Vagina (tissue), 2 donors: Measurements from ENCODE around the gene ZNF841. TPM values are rescaled to one million over a fixed set of nuclear protein-coding genes. Genes with fewer than 3 reads are reported as not detected.
"Not testable (repeated sequence)": the region's sequence is repeated elsewhere in the genome, so short reads cannot be mapped to it uniquely, and the experiment has no call there.

Source experiments
- DNase-seq, 2 donors: peaks; one replicate each; pipeline ENCODE4 v3.0.0-alpha.2; 2017; ENCODE audit errors: extremely low spot score in 2 of 2
- H3K27ac ChIP-seq: fragments of 200-600 bp; sonication (generic); one replicate; pipeline ENCODE4 v1.5.1; 2019
- H3K27me3 ChIP-seq: fragments of 200-600 bp; sonication (generic); one replicate; pipeline ENCODE4 v1.5.1; 2019
- H3K36me3 ChIP-seq, 2 donors: fragments of 200-600 bp; sonication (generic); one replicate each; pipeline ENCODE4 v1.5.1; 2017 to 2019
- H3K4me1 ChIP-seq: fragments of 200-600 bp; sonication (generic); one replicate; pipeline ENCODE4 v1.5.1; 2019
- H3K4me3 ChIP-seq, 2 donors: fragments of 200-600 bp; sonication (generic); 1 replicate in 1 of 2; 2 replicates in 1 of 2; pipeline ENCODE4 v1.5.1; 2016 to 2019
- H3K9me3 ChIP-seq: fragments of 200-600 bp; sonication (generic); one replicate; pipeline ENCODE4 v1.5.1; 2019
- CTCF ChIP-seq, 3 experiments: fragments of 450-650 bp in 2 of 3; fragments of 200-600 bp in 1 of 3; sonication (generic) in 1 of 3; IDR thresholded peaks; one replicate each; pipeline ENCODE4 v1.5.1; 2017 to 2019; ENCODE audit warnings: antibody characterized with exemption in 3 of 3, mild to moderate bottlenecking in 2 of 3, moderate library complexity in 2 of 3
- POLR2A ChIP-seq, 2 donors: fragments of 450-650 bp; IDR thresholded peaks; one replicate each; pipeline ENCODE4 v1.6.1; 2017; ENCODE audit warnings: antibody characterized with exemption in 2 of 2, mild to moderate bottlenecking in 2 of 2, moderate library complexity in 2 of 2
- POLR2AphosphoS5 ChIP-seq, 2 donors: sonication (generic); formaldehyde crosslinking; IDR thresholded peaks; one replicate each; pipeline ENCODE4 v1.9.0; 2017; ENCODE audit warnings: antibody characterized with exemption in 2 of 2, mild to moderate bottlenecking in 2 of 2, low read depth in 1 of 2; ENCODE audit not compliant: insufficient read depth in 1 of 2
- intact Hi-C: fragments of 100-400 bp; cut with DNase I; formaldehyde crosslinking; loops from one replicate; pipeline ENCODE4 v1.15.1; 2023
- small RNA-seq: library from RNA; depleted of rRNA; stranded (forward); fragments of <200 nt; gene quantifications from one replicate; pipeline ENCODE3, GENCODE V24; 2016
- total RNA-seq: library from RNA; depleted of rRNA; stranded (reverse); fragments of >200 nt; gene quantifications from one replicate; pipeline ENCODE4 v1.2.3, GENCODE V29; 2016

Gene ZNF841
- total RNA-seq, 1 donor from 2014 or later: 24.1 TPM

GRCh38 chr19:52028027-52028779 is 67.4 kb downstream of the ZNF841 start, which contains the start of gene ZNF614:
Gene ZNF614 (minus strand): TSS chr19:52028379. CDS start chr19:52025745, 2,634 bp downstream.
- Histone ChIP-seq H3K36me3 (peaks cover 3 to 45% of the 10 kb centered on the region in 2 donors), H3K27ac (peak within 1 kb of the TSS; percentile 92), H3K27me3 (no peaks in the 10 kb centered on the region), H3K4me3 (peak within 1 kb of the TSS; percentile 77 to 84), H3K4me1 (peaks cover 27% of the 10 kb centered on the region), H3K9me3 (peaks cover 39% of the 10 kb centered on the region)
- DNase-seq: peak in 1 of 2 donors; percentile 88
- peak; percentile 88 to 92 for TF ChIP-seq POLR2AphosphoS5 (IDR thresholded peaks at IDR 0.05; ENCODE audit: insufficient read depth in 1 of 2, low read depth in 1 of 2)
- TF ChIP-seq POLR2A (IDR thresholded peaks at IDR 0.05): no peak
- TF ChIP-seq CTCF (IDR thresholded peaks at IDR 0.05): no peak
- intact Hi-C loops: no loop called here

DNA sequence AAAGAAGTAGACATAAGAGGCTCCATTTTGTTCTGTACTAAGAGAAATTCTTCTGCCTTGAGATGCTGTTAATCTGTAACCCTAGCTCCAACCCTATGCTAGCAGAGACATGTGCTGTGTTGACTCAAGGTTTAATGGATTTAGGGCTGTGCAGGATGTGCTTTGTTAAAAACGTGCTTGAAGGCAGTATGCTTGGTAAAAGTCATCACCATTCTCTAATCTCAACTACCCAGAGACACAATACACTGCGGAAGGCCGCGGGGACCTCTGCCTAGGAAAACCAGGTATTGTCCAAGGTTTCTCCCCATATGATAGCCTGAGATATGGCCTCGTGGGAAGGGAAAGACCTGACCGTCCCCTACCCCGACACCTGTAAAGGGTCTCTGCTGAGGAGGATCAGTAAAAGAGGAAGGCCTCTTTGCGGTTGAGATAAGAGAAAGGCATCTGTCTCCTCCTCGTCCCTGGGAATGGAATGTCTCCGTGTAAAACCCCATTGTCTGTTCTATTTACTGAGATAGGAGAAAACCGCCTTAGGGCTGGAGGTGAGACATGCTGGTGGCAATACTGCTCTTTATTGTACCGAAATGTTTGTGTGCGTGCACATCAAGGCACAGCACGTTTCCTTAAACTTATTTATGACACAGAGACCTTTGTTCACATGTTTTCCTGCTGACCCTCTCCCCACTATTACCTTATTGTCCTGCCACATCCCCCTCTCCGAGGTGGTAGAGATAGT is 69.1 kb downstream of the ZNF841 start:
- H3K4me1 ChIP-seq: peaks cover 27% of the 10 kb centered on the region
- H3K4me3 ChIP-seq, H3K27ac ChIP-seq, intact Hi-C loops, H3K27me3 ChIP-seq, DNase-seq: not testable (repeated sequence)
- peaks cover 36% of the 10 kb centered on the region for H3K9me3 ChIP-seq
- H3K36me3 ChIP-seq: peaks cover 3 to 53% of the 10 kb centered on the region in 2 donors

GRCh38 chr19:52024478-52024877 is 71.1 kb downstream of the ZNF841 start:
- H3K27ac ChIP-seq, H3K4me3 ChIP-seq, intact Hi-C loops, DNase-seq, H3K27me3 ChIP-seq: not testable (repeated sequence)
- Histone ChIP-seq H3K36me3 (peaks cover 3 to 67% of the 10 kb centered on the region in 2 donors), H3K9me3 (peaks cover 44% of the 10 kb centered on the region), H3K4me1 (peaks cover 27% of the 10 kb centered on the region)

DNA sequence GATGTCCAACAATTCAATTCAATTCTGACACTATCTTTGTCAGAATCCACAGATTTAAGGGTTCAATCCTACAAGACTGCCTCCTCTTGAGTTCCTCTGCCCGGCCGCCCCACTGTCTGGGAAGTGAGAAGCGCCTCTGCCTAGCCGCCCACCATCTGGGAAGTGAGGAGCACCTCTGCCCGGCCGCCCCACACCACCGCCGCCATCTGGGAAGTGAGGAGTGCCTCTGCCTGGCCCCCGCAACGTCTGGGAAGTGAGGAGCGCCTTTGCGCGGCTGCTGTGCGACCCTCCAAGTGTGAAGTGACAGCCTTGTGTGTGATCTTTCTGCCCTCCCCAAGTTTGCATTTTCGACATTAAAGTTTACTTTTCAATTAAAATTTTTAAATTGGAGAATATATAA is 73.4 kb downstream of the ZNF841 start:
- Histone ChIP-seq H3K9me3 (peaks cover 56% of the 10 kb centered on the region), H3K27me3 (no peaks in the 10 kb centered on the region), H3K4me3 (no peak overlapping the region), H3K4me1 (peaks cover 13% of the 10 kb centered on the region), H3K36me3 (peaks cover 9 to 86% of the 10 kb centered on the region in 2 donors), H3K27ac (no peak overlapping the region)
- intact Hi-C loops: no loop called here
- DNase-seq: no peak
- no peak for TF ChIP-seq POLR2A (IDR thresholded peaks at IDR 0.05)
- no peak for TF ChIP-seq POLR2AphosphoS5 (IDR thresholded peaks at IDR 0.05; ENCODE audit: insufficient read depth in 1 of 2, low read depth in 1 of 2)
- no peak for TF ChIP-seq CTCF (IDR thresholded peaks at IDR 0.05)

DNA sequence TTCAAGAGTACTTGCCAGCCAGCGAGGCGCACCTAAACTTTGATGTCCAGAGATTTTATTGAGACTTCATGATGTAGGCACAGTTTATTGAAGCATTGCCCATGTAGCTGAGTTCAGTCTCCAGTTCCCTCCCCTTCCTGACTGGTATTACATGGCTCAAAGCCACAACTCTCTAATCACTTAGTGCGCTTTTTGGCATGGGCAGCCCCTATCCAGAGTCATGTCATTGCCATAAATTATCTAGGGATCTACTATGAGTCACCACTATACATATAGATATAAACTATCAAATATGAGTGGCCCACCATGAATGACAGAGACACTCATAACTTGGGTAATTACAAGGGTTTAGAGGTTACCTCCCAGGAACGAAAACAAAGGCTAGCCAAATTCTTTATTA is 75.1 kb downstream of the ZNF841 start:
- no peaks in the 10 kb centered on the region for H3K27me3 ChIP-seq
- H3K4me1 ChIP-seq: no peaks in the 10 kb centered on the region
- no peak for DNase-seq
- peaks cover 16 to 96% of the 10 kb centered on the region in 2 donors for H3K36me3 ChIP-seq
- H3K4me3 ChIP-seq: no peak overlapping the region
- H3K27ac ChIP-seq: no peak overlapping the region
- intact Hi-C loops: no loop called here
- H3K9me3 ChIP-seq: peaks cover 63% of the 10 kb centered on the region
- TF ChIP-seq POLR2AphosphoS5 (IDR thresholded peaks at IDR 0.05; ENCODE audit: insufficient read depth in 1 of 2, low read depth in 1 of 2) (no peak), CTCF (IDR thresholded peaks at IDR 0.05) (no peak), POLR2A (IDR thresholded peaks at IDR 0.05) (no peak)

Small RNA genes lying within 50 kb of the gene (small RNA-seq; reads per million reads assigned to genes)
- gene RPL37P23: not detected

Other genes starting within 250 kb of the ZNF841 start
- 14.2 TPM for gene ZNF577, start 207.8 kb downstream of the ZNF841 start, total RNA-seq
- gene ZNF649, start 190.7 kb downstream of the ZNF841 start, total RNA-seq: 13.5 TPM
- 4.2 TPM for gene ZNF613, start 168.3 kb downstream of the ZNF841 start, total RNA-seq
- gene ZNF350, start 108.9 kb downstream of the ZNF841 start, total RNA-seq: 8.6 TPM
- 6.4 TPM for gene ZNF615, start 87.6 kb downstream of the ZNF841 start, total RNA-seq
- gene ZNF614, start 67.4 kb downstream of the ZNF841 start, total RNA-seq: 5.9 TPM
- gene ZNF432, start 46.9 kb downstream of the ZNF841 start, total RNA-seq: 14.0 TPM
- gene ZNF616, start 44.2 kb upstream of the ZNF841 start, total RNA-seq: 2.7 TPM
- gene ZNF836, start 75.9 kb upstream of the ZNF841 start, total RNA-seq: 3.9 TPM
- gene PPP2R1A, start 94.3 kb upstream of the ZNF841 start, total RNA-seq: 163 TPM
- gene ZNF766, start 173.8 kb upstream of the ZNF841 start, total RNA-seq: 5.6 TPM
- gene ZNF480, start 201.4 kb upstream of the ZNF841 start, total RNA-seq: 9.1 TPM
- 0.98 TPM for gene ZNF610, start 240.5 kb upstream of the ZNF841 start, total RNA-seq